Measurements from ENCODE around the gene AURKA.
"Not testable (repeated sequence)": the region's sequence is repeated elsewhere in the genome, so short reads cannot be mapped to it uniquely, and the experiment has no call there.

The AURKA gene

GRCh38 chr20:56420940-56421688, 29.1 kb upstream of the AURKA start:
- DNase-seq, result peak in 1 of 2 experiments; percentile 7

- DNase-seq, result no peak
These were observed 28.0 kb upstream of the AURKA start for GRCh38 chr20:56420028-56420427.

- peak; percentile 20 to 37 for DNase-seq
These were observed 26.4 kb upstream of the AURKA start for GRCh38 chr20:56418385-56418861.

- DNase-seq, result no peak
These were observed 25.9 kb upstream of the AURKA start for GRCh38 chr20:56417911-56418310.

GRCh38 chr20:56417402-56417801, 25.4 kb upstream of the AURKA start:
- no peak for DNase-seq

GRCh38 chr20:56414842-56415765, 23.1 kb upstream of the AURKA start:
- no peak for DNase-seq

GRCh38 chr20:56412949-56413348, 20.9 kb upstream of the AURKA start:
- DNase-seq, result no peak

GRCh38 chr20:56412473-56412790, 20.4 kb upstream of the AURKA start:
- no peak for DNase-seq

GRCh38 chr20:56411759-56412472, 19.9 kb upstream of the AURKA start, which contains the start of gene CASS4:
Gene CASS4, plus strand, starts transcription at chr20:56412260. Its CDS starts 199 bp downstream, at chr20:56412459.
- DNase-seq, result peak; percentile 87 to 88

- not testable (repeated sequence) for DNase-seq
These were observed 19.3 kb upstream of the AURKA start for GRCh38 chr20:56411287-56411686.

- DNase-seq, result no peak
These were observed 17.9 kb upstream of the AURKA start for GRCh38 chr20:56409956-56410355.

GRCh38 chr20:56409521-56409920, 17.5 kb upstream of the AURKA start:
- peak; percentile 61 to 66 for DNase-seq

- DNase-seq, result no peak
These were observed 14.9 kb upstream of the AURKA start for GRCh38 chr20:56406910-56407309.

- not testable (repeated sequence) for DNase-seq
These were observed 13.3 kb upstream of the AURKA start for GRCh38 chr20:56405356-56405755.

- no peak for DNase-seq
These were observed 11.4 kb upstream of the AURKA start for GRCh38 chr20:56403465-56403864.

GRCh38 chr20:56400001-56400640, 8.1 kb upstream of the AURKA start:
- peak; percentile 79 to 89 for DNase-seq

GRCh38 chr20:56395166-56395565, 3.2 kb upstream of the AURKA start:
- no peak for DNase-seq

- no peak for DNase-seq
These were observed 1.6 kb upstream of the AURKA start for GRCh38 chr20:56393653-56394052.

- DNase-seq, result peak; percentile 42 to 44
These were observed 967 bp upstream of the AURKA start for GRCh38 chr20:56392881-56393482.

GRCh38 chr20:56391596-56392131, 351 bp downstream of the AURKA start:
- DNase-seq, result peak in 1 of 2 experiments; percentile 49

GRCh38 chr20:56391037-56391436, 978 bp downstream of the AURKA start:
- peak in 1 of 2 experiments; percentile 20 for DNase-seq

- not testable (repeated sequence) for DNase-seq
These were observed 1.6 kb downstream of the AURKA start for GRCh38 chr20:56390396-56390795.

Measured in Kasumi-1 (cell line).